ENCODE results near the gene SP100.

The SP100 gene

DNA sequence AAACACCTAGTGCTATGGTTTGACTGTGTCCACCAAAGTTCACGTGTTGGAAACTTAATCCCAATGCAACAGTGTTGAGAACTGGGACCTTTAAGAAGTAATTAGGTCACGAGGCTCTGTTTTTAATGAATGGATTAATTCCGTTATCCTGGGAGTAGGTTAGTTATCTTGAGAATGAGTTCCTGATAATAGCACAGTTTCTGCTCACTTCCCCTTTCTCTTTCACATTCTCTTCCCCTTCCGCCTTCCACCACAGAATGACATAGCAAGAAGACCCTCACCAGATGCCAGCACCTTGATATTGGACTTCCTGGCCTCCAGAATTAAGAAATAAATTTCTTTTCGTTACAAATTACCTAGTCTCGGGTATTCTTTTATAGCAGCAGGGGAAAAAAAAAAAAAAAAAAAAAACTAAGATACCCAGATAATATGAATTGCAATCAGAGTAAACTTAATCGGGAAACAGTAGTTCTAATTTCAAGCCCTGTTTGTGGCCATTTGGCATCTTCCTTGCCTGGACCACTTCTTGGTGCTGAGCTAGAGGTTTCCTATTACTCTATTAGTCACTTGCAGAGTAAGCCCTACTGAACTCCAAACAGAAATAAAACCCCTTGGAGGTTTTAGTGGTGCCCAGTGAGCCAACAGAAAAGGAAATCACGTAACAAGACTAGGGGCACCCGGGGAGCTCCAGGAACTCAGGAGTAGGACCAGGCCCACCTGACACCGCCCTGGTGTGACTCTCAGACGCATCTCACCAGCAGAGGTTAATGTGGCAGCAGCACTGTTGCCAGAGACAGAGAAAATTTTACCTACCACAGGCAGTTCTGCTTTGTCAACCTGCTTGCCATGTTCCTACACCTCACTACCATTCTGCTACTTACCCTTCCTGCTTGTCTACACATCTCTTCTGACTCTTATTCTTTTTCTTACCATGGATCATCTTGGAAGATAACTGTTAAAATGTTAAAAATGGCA lies 149.1 kb downstream of the SP100 start:
- Histone ChIP-seq H3K36me3 (replicated peaks) (no peaks in the 10 kb centered on the region), H3K27me3 (ENCODE audit: low read depth) (no peaks in the 10 kb centered on the region), H3K4me3 (no peak overlapping the region), H3K9me3 (no peaks in the 10 kb centered on the region), H3K4me1 (no peaks in the 10 kb centered on the region)
- in situ Hi-C loops (cut with MboI; ENCODE audit: low sequenced_read_pairs): no loop called here
- DNase-seq (ENCODE audit: low spot score in 2 of 2): no peak

- no peak overlapping the region for H3K4me3 ChIP-seq
- no peaks in the 10 kb centered on the region for H3K4me1 ChIP-seq
- no peak for DNase-seq (ENCODE audit: low spot score in 2 of 2)
- no peaks in the 10 kb centered on the region for H3K9me3 ChIP-seq
- no peaks in the 10 kb centered on the region for H3K27me3 ChIP-seq (ENCODE audit: low read depth)
- in situ Hi-C loops (cut with MboI; ENCODE audit: low sequenced_read_pairs): no loop called here
- H3K36me3 ChIP-seq (replicated peaks): no peaks in the 10 kb centered on the region
These were observed 153.3 kb downstream of the SP100 start for GRCh38 chr2:230569298-230569697.

GRCh38 chr2:230570987-230571386 lies 155.0 kb downstream of the SP100 start:
- no peak for DNase-seq (ENCODE audit: low spot score in 2 of 2)
- Histone ChIP-seq H3K36me3 (replicated peaks) (no peaks in the 10 kb centered on the region), H3K4me1 (no peaks in the 10 kb centered on the region), H3K9me3 (no peaks in the 10 kb centered on the region), H3K4me3 (no peak overlapping the region), H3K27me3 (ENCODE audit: low read depth) (no peaks in the 10 kb centered on the region)
- in situ Hi-C loops (cut with MboI; ENCODE audit: low sequenced_read_pairs): no loop called here

- Histone ChIP-seq H3K27me3 (ENCODE audit: low read depth) (no peaks in the 10 kb centered on the region), H3K4me1 (no peaks in the 10 kb centered on the region), H3K4me3 (no peak overlapping the region), H3K9me3 (no peaks in the 10 kb centered on the region), H3K36me3 (replicated peaks) (no peaks in the 10 kb centered on the region)
- DNase-seq (ENCODE audit: low spot score in 2 of 2): no peak
- in situ Hi-C loops (cut with MboI; ENCODE audit: low sequenced_read_pairs): no loop called here
These were observed 159.8 kb downstream of the SP100 start for GRCh38 chr2:230575642-230576324.

DNA sequence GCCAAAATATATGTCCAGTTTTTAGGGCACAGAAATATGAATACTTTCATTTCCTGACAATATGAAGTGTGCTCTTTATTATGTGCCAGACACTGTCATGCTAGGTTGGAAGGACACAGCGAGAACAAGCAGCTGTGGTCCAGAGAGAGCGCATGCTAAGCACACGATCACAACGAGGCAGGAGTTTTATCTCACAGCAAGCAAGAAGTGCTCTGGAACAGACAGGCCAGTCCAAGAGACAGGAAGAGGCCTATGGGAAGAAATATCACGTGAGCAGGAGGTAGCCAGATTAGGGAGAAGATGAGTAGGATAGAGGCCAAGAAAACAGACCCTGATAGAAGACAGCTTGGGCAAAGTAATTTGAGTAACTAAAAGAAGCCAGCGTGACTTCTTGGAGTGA lies 161.1 kb downstream of the SP100 start:
- H3K4me1 ChIP-seq: no peaks in the 10 kb centered on the region
- H3K27me3 ChIP-seq (ENCODE audit: low read depth): no peaks in the 10 kb centered on the region
- no peaks in the 10 kb centered on the region for H3K9me3 ChIP-seq
- no peak for DNase-seq (ENCODE audit: low spot score in 2 of 2)
- in situ Hi-C loops (cut with MboI; ENCODE audit: low sequenced_read_pairs): no loop called here
- no peaks in the 10 kb centered on the region for H3K36me3 ChIP-seq (replicated peaks)
- H3K4me3 ChIP-seq: no peak overlapping the region

DNA sequence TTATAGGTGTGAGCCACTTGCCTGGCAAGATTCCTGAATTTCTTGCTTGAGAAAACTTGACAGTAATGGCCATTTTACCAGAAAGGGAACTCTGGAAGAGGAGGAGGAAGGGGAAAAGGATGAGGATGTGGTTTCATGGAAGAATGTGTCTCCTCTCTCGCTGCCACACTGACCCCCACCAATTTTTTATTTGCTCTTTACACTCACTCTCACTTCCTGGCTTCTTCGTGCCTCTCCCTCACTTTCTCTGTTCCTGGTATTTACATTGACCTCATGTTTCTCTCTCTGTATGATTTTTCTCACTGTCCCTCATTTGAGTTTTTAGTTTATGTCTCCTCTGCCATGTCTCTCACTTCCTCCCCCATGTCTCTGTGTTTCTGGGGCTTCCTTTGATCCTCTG lies 162.1 kb downstream of the SP100 start:
- Histone ChIP-seq H3K27me3 (ENCODE audit: low read depth) (no peaks in the 10 kb centered on the region), H3K36me3 (replicated peaks) (no peaks in the 10 kb centered on the region), H3K4me3 (no peak overlapping the region), H3K9me3 (no peaks in the 10 kb centered on the region), H3K4me1 (no peaks in the 10 kb centered on the region)
- in situ Hi-C loops (cut with MboI; ENCODE audit: low sequenced_read_pairs): no loop called here
- no peak for DNase-seq (ENCODE audit: low spot score in 2 of 2)

DNA sequence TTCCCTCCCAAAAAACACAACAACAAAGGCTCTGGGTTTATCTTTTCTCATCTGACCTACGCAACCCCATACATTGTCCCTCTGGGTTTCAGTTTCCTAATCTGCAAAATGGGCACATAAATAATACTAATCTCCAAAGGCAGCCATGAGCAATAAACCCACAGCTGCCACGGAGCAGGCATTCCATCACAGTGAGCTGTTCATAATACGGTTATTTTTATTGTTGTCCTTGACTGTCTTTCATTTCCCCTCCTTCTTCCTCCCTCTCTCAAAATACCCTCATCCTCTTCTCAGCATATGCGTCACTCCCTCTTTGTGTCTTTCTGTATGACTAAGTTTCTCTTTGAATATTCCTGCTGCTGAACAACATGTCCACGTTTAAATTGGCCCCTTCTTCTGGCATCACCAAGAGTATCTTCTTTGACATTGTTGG lies 166.9 kb downstream of the SP100 start:
- no peaks in the 10 kb centered on the region for H3K9me3 ChIP-seq
- no peak for DNase-seq (ENCODE audit: low spot score in 2 of 2)
- H3K4me1 ChIP-seq: no peaks in the 10 kb centered on the region
- in situ Hi-C loops (cut with MboI; ENCODE audit: low sequenced_read_pairs): no loop called here
- H3K36me3 ChIP-seq (replicated peaks): no peaks in the 10 kb centered on the region
- no peaks in the 10 kb centered on the region for H3K27me3 ChIP-seq (ENCODE audit: low read depth)
- no peak overlapping the region for H3K4me3 ChIP-seq

GRCh38 chr2:230583581-230583980 lies 167.6 kb downstream of the SP100 start:
- Histone ChIP-seq H3K36me3 (replicated peaks) (no peaks in the 10 kb centered on the region), H3K27me3 (ENCODE audit: low read depth) (no peaks in the 10 kb centered on the region), H3K4me1 (no peaks in the 10 kb centered on the region), H3K9me3 (no peaks in the 10 kb centered on the region), H3K4me3 (no peak overlapping the region)
- in situ Hi-C loops (cut with MboI; ENCODE audit: low sequenced_read_pairs): no loop called here
- no peak for DNase-seq (ENCODE audit: low spot score in 2 of 2)

DNA sequence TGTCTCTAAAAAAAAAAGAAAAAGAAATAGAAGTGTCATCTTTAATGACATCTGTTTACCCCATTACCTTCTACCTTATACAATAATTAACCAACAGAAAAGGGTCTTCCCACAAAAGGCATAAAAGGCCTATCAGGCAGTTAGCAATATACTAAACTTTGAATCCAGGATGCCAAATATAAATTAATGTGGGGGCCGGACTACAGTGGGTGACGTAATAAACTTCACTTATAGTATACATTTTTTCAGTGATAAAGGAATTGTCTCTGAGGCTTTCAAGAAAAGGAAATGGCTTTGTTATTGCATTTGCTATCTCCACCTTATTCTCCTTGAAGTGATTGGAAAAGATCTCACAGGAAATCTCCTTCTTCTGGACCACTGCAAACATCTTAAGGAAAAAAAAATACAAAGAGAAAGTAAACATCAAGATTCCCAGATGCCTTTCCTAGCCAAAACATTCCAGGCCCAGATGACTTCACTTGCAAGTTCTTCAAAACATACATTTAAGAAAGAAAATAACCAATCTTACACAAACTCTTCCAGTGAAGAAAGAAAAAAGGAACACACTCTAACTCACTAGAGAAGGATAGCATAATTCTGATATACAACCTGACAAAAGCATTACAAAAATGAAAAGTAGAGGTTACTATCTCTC lies 170.5 kb downstream of the SP100 start:
- DNase-seq (ENCODE audit: low spot score in 2 of 2): no peak
- no peaks in the 10 kb centered on the region for H3K9me3 ChIP-seq
- no peaks in the 10 kb centered on the region for H3K4me1 ChIP-seq
- in situ Hi-C loops (cut with MboI; ENCODE audit: low sequenced_read_pairs): no loop called here
- no peak overlapping the region for H3K4me3 ChIP-seq
- H3K27me3 ChIP-seq (ENCODE audit: low read depth): no peaks in the 10 kb centered on the region
- no peaks in the 10 kb centered on the region for H3K36me3 ChIP-seq (replicated peaks)

- DNase-seq (ENCODE audit: low spot score in 2 of 2): no peak
- Histone ChIP-seq H3K9me3 (no peaks in the 10 kb centered on the region), H3K4me3 (no peak overlapping the region), H3K4me1 (no peaks in the 10 kb centered on the region), H3K36me3 (replicated peaks) (no peaks in the 10 kb centered on the region), H3K27me3 (ENCODE audit: low read depth) (no peaks in the 10 kb centered on the region)
- in situ Hi-C loops (cut with MboI; ENCODE audit: low sequenced_read_pairs): no loop called here
These were observed 173.0 kb downstream of the SP100 start for GRCh38 chr2:230589025-230589424.

DNA sequence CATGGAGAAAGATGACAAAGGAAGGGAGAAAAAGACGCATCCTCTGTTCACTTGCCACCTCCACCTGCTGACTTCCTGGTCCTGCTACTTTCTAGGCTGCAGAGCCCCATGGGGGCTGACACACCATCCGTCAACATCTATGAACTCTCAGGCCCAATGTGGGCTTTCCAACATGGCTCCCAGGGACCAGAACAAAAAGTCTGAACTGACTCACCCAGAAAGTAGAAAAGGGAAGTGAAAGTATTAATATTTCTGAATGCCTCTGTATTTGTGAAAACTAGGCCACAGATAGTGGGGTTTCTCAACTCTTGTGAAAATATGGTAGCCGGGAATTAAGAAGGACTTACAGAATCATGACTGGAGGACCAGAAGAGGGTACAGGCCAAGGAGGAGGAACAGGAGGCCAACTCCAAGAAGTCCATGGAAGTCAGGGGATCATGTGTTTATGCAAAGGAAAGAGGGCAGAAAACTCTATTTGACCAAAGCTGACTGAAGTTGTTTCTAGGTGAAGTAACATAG lies 173.6 kb downstream of the SP100 start:
- Histone ChIP-seq H3K36me3 (replicated peaks) (no peaks in the 10 kb centered on the region), H3K9me3 (no peaks in the 10 kb centered on the region), H3K4me3 (no peak overlapping the region), H3K27me3 (ENCODE audit: low read depth) (no peaks in the 10 kb centered on the region), H3K4me1 (no peaks in the 10 kb centered on the region)
- no peak for DNase-seq (ENCODE audit: low spot score in 2 of 2)
- in situ Hi-C loops (cut with MboI; ENCODE audit: low sequenced_read_pairs): no loop called here

DNA sequence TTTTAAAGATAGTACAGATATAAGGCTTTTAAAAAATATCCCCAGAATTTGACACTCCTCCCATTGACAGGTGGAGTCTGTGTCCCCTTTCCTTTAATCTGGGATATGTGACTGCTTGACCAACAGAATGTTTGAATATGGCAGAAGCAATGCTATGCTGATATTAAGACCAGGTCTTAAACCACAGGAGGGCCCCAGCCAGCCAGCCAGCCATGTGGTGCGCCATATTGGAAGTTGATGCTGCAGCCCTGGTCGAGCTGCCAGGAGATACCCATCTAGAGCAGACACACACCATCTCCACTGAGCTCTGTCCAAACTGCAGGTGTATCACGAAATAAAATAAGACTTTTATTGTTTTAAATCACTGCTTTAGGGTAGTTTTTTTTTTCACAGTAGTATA lies 174.3 kb downstream of the SP100 start:
- no peak overlapping the region for H3K4me3 ChIP-seq
- H3K36me3 ChIP-seq (replicated peaks): no peaks in the 10 kb centered on the region
- H3K27me3 ChIP-seq (ENCODE audit: low read depth): no peaks in the 10 kb centered on the region
- H3K9me3 ChIP-seq: no peaks in the 10 kb centered on the region
- H3K4me1 ChIP-seq: no peaks in the 10 kb centered on the region
- DNase-seq (ENCODE audit: low spot score in 2 of 2): no peak
- in situ Hi-C loops (cut with MboI; ENCODE audit: low sequenced_read_pairs): no loop called here

DNA sequence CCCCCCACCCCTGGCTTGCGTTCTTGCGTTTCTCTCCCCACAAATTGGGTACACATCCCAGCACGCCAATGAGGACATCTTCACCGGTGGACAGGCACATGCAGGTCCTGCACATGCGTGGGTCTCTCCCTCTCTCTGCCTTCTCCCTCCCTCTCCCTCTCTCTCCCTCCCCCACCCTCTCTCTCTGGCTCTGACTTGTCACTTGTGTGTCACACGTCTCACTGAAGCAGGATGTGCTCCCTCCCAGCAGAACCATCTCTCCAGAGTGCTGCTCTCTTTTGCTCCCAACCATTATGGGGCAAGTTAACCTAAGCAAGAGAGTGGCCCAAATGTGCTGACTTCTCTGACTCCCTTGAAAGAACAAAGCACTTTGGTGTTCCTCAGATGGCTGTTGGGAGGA lies 175.8 kb downstream of the SP100 start:
- Histone ChIP-seq H3K9me3 (no peaks in the 10 kb centered on the region), H3K36me3 (replicated peaks) (no peaks in the 10 kb centered on the region), H3K27me3 (ENCODE audit: low read depth) (no peaks in the 10 kb centered on the region), H3K4me1 (no peaks in the 10 kb centered on the region), H3K4me3 (no peak overlapping the region)
- no peak for DNase-seq (ENCODE audit: low spot score in 2 of 2)
- in situ Hi-C loops (cut with MboI; ENCODE audit: low sequenced_read_pairs): no loop called here

- no peaks in the 10 kb centered on the region for H3K9me3 ChIP-seq
- no peak for DNase-seq (ENCODE audit: low spot score in 2 of 2)
- in situ Hi-C loops (cut with MboI; ENCODE audit: low sequenced_read_pairs): no loop called here
- H3K4me3 ChIP-seq: no peak overlapping the region
- no peaks in the 10 kb centered on the region for H3K4me1 ChIP-seq
- H3K27me3 ChIP-seq (ENCODE audit: low read depth): no peaks in the 10 kb centered on the region
- no peaks in the 10 kb centered on the region for H3K36me3 ChIP-seq (replicated peaks)
These were observed 176.8 kb downstream of the SP100 start for GRCh38 chr2:230592775-230593174.
